LNCAP (cell line): Measurements from ENCODE around the gene TNS1.

Experiments
- CTCF ChIP-seq: fragments of 450-650 bp; IDR thresholded peaks from 2 replicates; pipeline ENCODE4 v1.5.1; 2017; ENCODE audit warnings: mild to moderate bottlenecking

TNS1 gene

GRCh38 chr2:217939629-217940245 lies 63.1 kb downstream of the TNS1 start:
- no peak for TF ChIP-seq CTCF

GRCh38 chr2:217939220-217939619 lies 63.6 kb downstream of the TNS1 start:
- TF ChIP-seq CTCF, result no peak

- TF ChIP-seq CTCF, result no peak
Observed at GRCh38 chr2:217938036-217938435, 64.8 kb downstream of the TNS1 start.

- TF ChIP-seq CTCF, result no peak
Observed at GRCh38 chr2:217937446-217937845, 65.3 kb downstream of the TNS1 start.

- TF ChIP-seq CTCF, result no peak
Observed at GRCh38 chr2:217936952-217937351, 65.8 kb downstream of the TNS1 start.

- no peak for TF ChIP-seq CTCF
Observed at GRCh38 chr2:217935901-217936684, 66.7 kb downstream of the TNS1 start.

- no peak for TF ChIP-seq CTCF
Observed at GRCh38 chr2:217935235-217935879, 67.4 kb downstream of the TNS1 start.
